GM12878 (cell line): ENCODE data around the gene TRABD. TPM values are rescaled to one million over a fixed set of nuclear protein-coding genes. Genes with fewer than 3 reads are reported as not detected.
A peak's percentile ranks its signal among the peaks of the same experiment; 100 is the strongest.

Source experiments
- ATAC-seq: fragments of 200-7000 bp; cut with Tn5 transposase; 3 replicates; pipeline ENCODE4 v1.9.1; 2020; ENCODE audit warnings: mild to moderate bottlenecking, moderate library complexity
- BruUV-seq: library from RNA; stranded (reverse); fragments of 400-500 nt; replicated peaks from 2 replicates; lab custom pipeline; 2021; lab: Mats Ljungman, UMichigan
- CTCF ChIA-PET: fragments of 300-600 bp; sonication (Branson Sonifier 250); formaldehyde crosslinking; extraction: SDS; loops from one replicate; lab custom pipeline; 2021; ENCODE audit warnings: inconsistent platforms; lab: Yijun Ruan, JAX
- POLR2A ChIA-PET: fragments of 350-600 bp; formaldehyde crosslinking; extraction: SDS; loops from one replicate; lab custom pipeline; 2021; ENCODE audit warnings: inconsistent platforms; lab: Charles Lee
- RAD21 ChIA-PET: fragments of 300-600 bp; sonication (Branson Sonifier 250); formaldehyde crosslinking; loops from one replicate; lab custom pipeline; 2023; ENCODE audit warnings: antibody characterized with exemption; ENCODE audit not compliant: unreplicated experiment; lab: Charles Lee
- SMC1A ChIA-PET: fragments of 300-600 bp; sonication (Branson Sonifier 250); formaldehyde crosslinking; loops from one replicate; lab custom pipeline; 2023; ENCODE audit not compliant: unreplicated experiment, uncharacterized antibody; lab: Charles Lee
- DNase-seq: peaks from one replicate; pipeline ENCODE4 v3.0.0-alpha.2; 2011; ENCODE audit warnings: low read depth, low spot score
- FAIRE-seq: peaks from 3 replicates; lab custom pipeline; 2011; peaks lifted over from hg19 to GRCh38; lab: Jason Lieb, UNC
- H2AFZ ChIP-seq: 2 replicates; pipeline ENCODE4 v1.6.0; 2011; ENCODE audit warnings: low read depth, low read length, control low read depth; ENCODE audit not compliant: control insufficient read depth
- H3K27ac ChIP-seq: 2 replicates; pipeline ENCODE4 v1.5.1; 2011; ENCODE audit warnings: control low read depth; ENCODE audit not compliant: control insufficient read depth, insufficient read depth
- H3K27me3 ChIP-seq, 2 experiments: replicated peaks in 1 of 2; 2 replicates each; pipeline versions ENCODE4 v1.6.0 to v1.6.1; 2011; ENCODE audit warnings: low read length in 1 of 2; ENCODE audit not compliant: control insufficient read depth in 2 of 2, insufficient read depth in 2 of 2
- H3K36me3 ChIP-seq, 2 experiments: 2 replicates each; pipeline ENCODE4 v1.5.1; 2011; ENCODE audit warnings: low read length in 1 of 2; ENCODE audit not compliant: control insufficient read depth in 2 of 2, insufficient read depth in 2 of 2
- H3K4me1 ChIP-seq: 2 replicates; pipeline ENCODE4 v1.6.1; 2011; ENCODE audit warnings: mild to moderate bottlenecking, low read length, moderate library complexity, mixed read lengths; ENCODE audit not compliant: control insufficient read depth, insufficient read depth
- H3K4me2 ChIP-seq: 2 replicates; pipeline ENCODE4 v1.6.0; 2011; ENCODE audit warnings: control low read depth; ENCODE audit not compliant: control insufficient read depth, insufficient read depth
- H3K4me3 ChIP-seq: fragments of 200-600 bp; sonication (generic); 2 replicates; pipeline ENCODE4 v1.5.1; 2016
- H3K79me2 ChIP-seq: 2 replicates; pipeline ENCODE4 v1.6.0; 2011; ENCODE audit warnings: low read length; ENCODE audit not compliant: control insufficient read depth, insufficient read depth
- H3K9ac ChIP-seq: 2 replicates; pipeline ENCODE4 v1.8.0; 2011; ENCODE audit warnings: low read length, control low read depth, mixed read lengths; ENCODE audit not compliant: control insufficient read depth, insufficient read depth
- H3K9me3 ChIP-seq: replicated peaks from 3 replicates; pipeline ENCODE4 v1.5.1; 2011; ENCODE audit warnings: mild to moderate bottlenecking, low read length; ENCODE audit not compliant: control insufficient read depth, insufficient read depth
- H4K20me1 ChIP-seq: 2 replicates; pipeline ENCODE4 v1.6.0; 2011; ENCODE audit not compliant: control insufficient read depth, insufficient read depth
- CTCF ChIP-seq, 3 experiments: IDR thresholded peaks in 2 of 3; conservative IDR thresholded peaks in 1 of 3; 2 replicates each; pipeline ENCODE4 v1.5.1; 2011; ENCODE audit warnings: low read depth in 3 of 3, low read length in 3 of 3, mild to moderate bottlenecking in 3 of 3, control low read depth in 2 of 3, moderate library complexity in 2 of 3, inconsistent platforms in 1 of 3, mixed read lengths in 1 of 3; ENCODE audit not compliant: control insufficient read depth in 2 of 3, insufficient read depth in 1 of 3; ENCODE audit errors: extremely low read depth in 1 of 3
- MAX ChIP-seq: IDR thresholded peaks from 2 replicates; pipeline ENCODE4 v1.6.1; 2012; ENCODE audit warnings: low read depth, low read length, improper control_type of control experiment
- NR2C2 ChIP-seq: IDR thresholded peaks from 2 replicates; pipeline ENCODE4 v1.6.1; 2011; ENCODE audit warnings: borderline replicate concordance, low read depth; ENCODE audit not compliant: control insufficient read depth, insufficient read length
- RAD21 ChIP-seq: IDR thresholded peaks from 2 replicates; pipeline ENCODE4 v1.6.1; 2011; ENCODE audit warnings: mild to moderate bottlenecking, low read depth, low read length, moderate library complexity; ENCODE audit not compliant: insufficient read depth
- SIX5 ChIP-seq: IDR thresholded peaks from 2 replicates; pipeline ENCODE4 v1.6.1; 2011; ENCODE audit warnings: mild to moderate bottlenecking, low read depth, low read length, moderate library complexity; ENCODE audit not compliant: severe bottlenecking
- ZBTB40 ChIP-seq: fragments of 450-650 bp; IDR thresholded peaks from 2 replicates; pipeline ENCODE4 v1.6.1; 2016; ENCODE audit warnings: mild to moderate bottlenecking, moderate library complexity, borderline replicate concordance
- WGBS: methylation state at CpG from one replicate; pipeline ENCODE4 v1.1.6; 2016; ENCODE audit warnings: low lambda C conversion rate; ENCODE audit not compliant: insufficient replicate concordance, insufficient coverage; ENCODE audit errors: missing lambda C conversion rate; 5-methylcytosine and 5-hydroxymethylcytosine counted together
- in situ Hi-C: fragments of 300-500 bp; cut with MboI; formaldehyde crosslinking; loops from 9 replicates; pipeline ENCODE4 v1.14.3; 2018; ENCODE audit warnings: mixed read lengths
- intact Hi-C: fragments of 100-400 bp; cut with micrococcal nuclease; formaldehyde crosslinking; loops from one replicate; pipeline ENCODE4 v1.14.2; 2022; ENCODE audit not compliant: unreplicated experiment
- polyA plus RNA-seq, 11 experiments: library from polyadenylated mRNA; depleted of rRNA in 4 of 11; unstranded in 6 of 11; stranded (reverse) in 5 of 11; fragments of >200 nt; fragmentation: Nextera tagmentation in 4 of 11; fragmentation: Illumina TruSeq in 1 of 11; extraction: Ambion mirVana in 4 of 11; extraction: Trizol in 1 of 11; gene quantifications; 1 replicate in 1 of 11; 2 replicates in 10 of 11; pipeline versions ENCODE4 v1.2.1 to v1.2.3, GENCODE V29; 2011 to 2016; ENCODE audit warnings: inconsistent platforms in 2 of 11, missing spikeins in 2 of 11, low read depth in 1 of 11
- total RNA-seq, 4 experiments: library from RNA; depleted of rRNA in 3 of 4; stranded (reverse); fragments of >200 nt in 3 of 4; fragmentation: Illumina TruSeq in 1 of 4; extraction: Trizol in 1 of 4; gene quantifications; 2 replicates each; pipeline versions ENCODE4 v1.2.1 to v1.2.3, GENCODE V29; 2013 to 2021

Gene TRABD
- total and polyA plus RNA-seq, 10 of the 15 experiments (the other 5 are each of a cell fraction or from before 2014, with no cell fraction given) = 0.43 to 116 (median 58.1) TPM

- FAIRE-seq (no peak), DNase-seq (no peak), ATAC-seq (no peak)
- ChIA-PET SMC1A (interaction anchor here (0.8 kb wide), 1 partner anchor 50 kb away, joined by 3 read pairs; no protein-coding TSS in a partner anchor), RAD21 (no interaction called here), POLR2A (no interaction called here), CTCF (interaction anchor here (1.6 to 1.7 kb wide), 2 partner anchors 213 to 354 kb away, joined by 3 to 5 read pairs; no protein-coding TSS in a partner anchor)
- Histone ChIP-seq H3K79me2 (no peaks in the 10 kb centered on the region), H3K4me1 (peaks cover 3% of the 10 kb centered on the region; the same call in 1 of the 2 replicates), H3K27ac (no peak overlapping the region), H3K4me3 (no peak overlapping the region), H3K4me2 (no peak overlapping the region), H3K9ac (no peak overlapping the region), H3K27me3 (no peaks in the 10 kb centered on the region; a peak in 1 of 4 replicates), H3K9me3 (no peaks in the 10 kb centered on the region), H3K36me3 (no peaks in the 10 kb centered on the region), H4K20me1 (no peaks in the 10 kb centered on the region), H2AFZ (no peak overlapping the region)
- intact Hi-C loops (no loop called here), in situ Hi-C loops (no loop called here)
- TF ChIP-seq MAX = no peak
- no peak for TF ChIP-seq NR2C2
- TF ChIP-seq SIX5 = no peak
- no peak for TF ChIP-seq RAD21
- WGBS = 80% methylated on average over 7 of the region's 7 CpGs
- BruUV-seq = no TSS peak
Observed at GRCh38 chr22:50143096-50143495, 42.6 kb upstream of the TRABD start.

GRCh38 chr22:50144005-50144614, 41.6 kb upstream of the TRABD start:
- SMC1A ChIA-PET = no interaction called here
- peaks cover 3% of the 10 kb centered on the region; the same call in 1 of the 2 replicates for H3K4me1 ChIP-seq
- H3K27me3 ChIP-seq = no peaks in the 10 kb centered on the region; a peak in 1 of 4 replicates
- H3K27ac ChIP-seq = no peak overlapping the region
- ATAC-seq = no peak
- no peak overlapping the region for H2AFZ ChIP-seq
- POLR2A ChIA-PET = no interaction called here
- RAD21 ChIA-PET = no interaction called here
- H4K20me1 ChIP-seq = no peaks in the 10 kb centered on the region
- BruUV-seq = no TSS peak
- H3K36me3 ChIP-seq = no peaks in the 10 kb centered on the region
- TF ChIP-seq ZBTB40 = no peak
- 0 out of 6 replicates have a peak, but pooled peaks of 1 of the 3 experiments have one; percentile 0 for TF ChIP-seq CTCF (IDR thresholded peaks at IDR 0.05 in 2 of 3, conservative IDR thresholded peaks at IDR 0.05 in 1 of 3; ENCODE audit: control insufficient read depth in 2 of 3, extremely low read depth in 1 of 3, insufficient read depth in 1 of 3, low read depth in 3 of 3, low read length in 3 of 3)
- no peak for TF ChIP-seq NR2C2
- no peak overlapping the region for H3K9ac ChIP-seq
- H3K9me3 ChIP-seq = no peaks in the 10 kb centered on the region
- no peaks in the 10 kb centered on the region for H3K79me2 ChIP-seq
- no peak overlapping the region for H3K4me2 ChIP-seq
- intact Hi-C loops = no loop called here
- H3K4me3 ChIP-seq = no peak overlapping the region
- CTCF ChIA-PET = interaction anchor here (0.5 to 1.7 kb wide), 3 partner anchors 150 to 353 kb away, joined by 3 to 5 read pairs (median 5); no protein-coding TSS in a partner anchor
- DNase-seq = no peak
- in situ Hi-C loops = no loop called here
- no peak for FAIRE-seq
- 53% methylated on average over 18 of the region's 18 CpGs for WGBS
